ENCODE data around the gene STRA8.

GRCh38 chr7:135269921-135270320 lies 36.3 kb downstream of the STRA8 start:
- no peak for TF ChIP-seq POLR2AphosphoS5 (IDR thresholded peaks at IDR 0.05; ENCODE audit: low read depth, low read length)
- no peak for TF ChIP-seq CTCF (IDR thresholded peaks at IDR 0.05)
